C4-2B (cell line): ENCODE results near the gene EXOC6B.

ENCODE experiments used
- H3K27ac ChIP-seq: fragments of 450-650 bp; 2 replicates; pipeline ENCODE4 v1.5.1; 2017
- CTCF ChIP-seq: fragments of 450-650 bp; conservative IDR thresholded peaks from 2 replicates; pipeline ENCODE4 v1.5.1; 2017; ENCODE audit warnings: mild to moderate bottlenecking
- ZFX ChIP-seq: fragments of 450-650 bp; IDR thresholded peaks from 2 replicates; pipeline ENCODE4 v1.6.1; 2017

Gene EXOC6B

GRCh38 chr2:72150861-72151356 lies 674.9 kb downstream of the EXOC6B start:
- H3K27ac ChIP-seq, result no peak overlapping the region
- TF ChIP-seq CTCF, result no peak
- TF ChIP-seq ZFX, result no peak

GRCh38 chr2:72150157-72150860 lies 675.5 kb downstream of the EXOC6B start:
- H3K27ac ChIP-seq, result no peak overlapping the region
- no peak for TF ChIP-seq ZFX
- TF ChIP-seq CTCF, result peak; percentile 73

DNA sequence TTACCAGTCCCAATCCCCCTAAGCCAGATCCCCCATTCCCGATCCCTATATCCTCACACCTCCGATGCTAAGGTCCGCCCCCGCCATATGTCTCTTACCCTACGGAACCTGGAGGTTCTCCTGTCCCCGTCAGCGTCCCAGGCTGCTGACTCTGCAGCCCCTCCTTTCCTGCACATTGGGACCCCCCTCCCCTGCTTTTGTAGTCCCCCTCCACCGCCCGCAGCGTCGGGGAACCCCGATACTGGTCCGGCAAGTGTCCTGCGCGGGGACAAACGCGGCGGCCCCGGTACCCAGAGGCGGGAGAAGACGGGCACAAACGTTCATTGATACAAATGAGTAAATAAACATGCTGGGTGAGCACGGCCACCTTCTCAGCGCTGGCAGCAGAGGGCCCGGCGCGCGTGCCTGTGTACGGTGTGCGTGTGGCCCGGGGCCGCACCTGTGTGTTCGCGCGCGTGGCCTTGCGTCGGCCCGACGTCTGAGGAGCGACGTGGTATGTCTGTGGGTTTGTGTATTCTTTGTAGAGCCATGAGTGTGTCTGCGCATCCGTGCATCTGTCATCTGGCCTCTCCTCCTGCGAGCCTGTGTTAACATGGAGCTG lies 676.2 kb downstream of the EXOC6B start:
- H3K27ac ChIP-seq, result no peak overlapping the region
- TF ChIP-seq ZFX (no peak), CTCF (no peak)

- TF ChIP-seq CTCF, result no peak
- H3K27ac ChIP-seq, result no peak overlapping the region
Measured at GRCh38 chr2:72148837-72149555, 676.8 kb downstream of the EXOC6B start.

DNA sequence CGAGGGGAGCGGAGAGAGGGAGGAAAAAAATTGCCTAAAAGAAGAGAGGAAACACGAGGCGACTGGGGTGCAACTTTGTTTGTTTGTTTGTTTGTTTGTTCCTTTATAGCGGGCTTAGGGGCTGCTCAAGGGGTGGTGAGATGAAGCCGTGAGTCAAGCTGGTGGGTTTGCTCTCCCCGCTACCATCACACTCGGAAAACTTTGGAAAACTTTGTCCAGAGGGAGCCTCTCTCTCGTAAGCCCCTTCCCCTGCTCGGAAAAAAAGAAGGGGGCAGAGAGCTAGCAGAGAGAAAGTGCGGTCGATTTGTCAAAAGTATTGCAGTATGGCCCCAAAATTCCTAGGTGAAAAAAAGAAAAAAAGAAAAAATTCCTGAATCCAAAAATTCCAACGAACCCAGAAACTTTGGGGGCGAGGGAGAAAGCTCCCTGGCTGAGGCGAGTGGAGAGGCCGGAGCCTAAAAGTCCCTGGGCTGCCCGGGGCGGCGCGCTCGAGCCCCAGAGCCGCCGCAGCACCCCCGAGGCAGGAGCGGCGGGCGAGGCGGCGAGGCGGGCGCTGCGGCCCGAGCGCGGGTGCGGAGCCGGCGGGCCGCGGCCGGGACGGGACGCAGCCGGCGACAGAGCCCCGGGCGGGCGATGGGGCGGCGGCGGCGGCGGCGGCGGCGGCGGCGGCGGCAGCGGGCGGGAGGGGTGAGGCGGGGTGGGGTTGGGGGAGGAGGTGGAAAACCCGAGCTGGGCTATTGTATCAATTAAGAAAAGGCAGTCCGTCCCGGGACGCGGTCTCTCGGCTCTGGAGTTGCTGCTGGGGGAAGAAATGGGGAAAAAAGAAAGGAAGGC lies 677.6 kb downstream of the EXOC6B start:
- no peak for TF ChIP-seq CTCF
- TF ChIP-seq ZFX, result no peak
- H3K27ac ChIP-seq, result no peak overlapping the region

DNA sequence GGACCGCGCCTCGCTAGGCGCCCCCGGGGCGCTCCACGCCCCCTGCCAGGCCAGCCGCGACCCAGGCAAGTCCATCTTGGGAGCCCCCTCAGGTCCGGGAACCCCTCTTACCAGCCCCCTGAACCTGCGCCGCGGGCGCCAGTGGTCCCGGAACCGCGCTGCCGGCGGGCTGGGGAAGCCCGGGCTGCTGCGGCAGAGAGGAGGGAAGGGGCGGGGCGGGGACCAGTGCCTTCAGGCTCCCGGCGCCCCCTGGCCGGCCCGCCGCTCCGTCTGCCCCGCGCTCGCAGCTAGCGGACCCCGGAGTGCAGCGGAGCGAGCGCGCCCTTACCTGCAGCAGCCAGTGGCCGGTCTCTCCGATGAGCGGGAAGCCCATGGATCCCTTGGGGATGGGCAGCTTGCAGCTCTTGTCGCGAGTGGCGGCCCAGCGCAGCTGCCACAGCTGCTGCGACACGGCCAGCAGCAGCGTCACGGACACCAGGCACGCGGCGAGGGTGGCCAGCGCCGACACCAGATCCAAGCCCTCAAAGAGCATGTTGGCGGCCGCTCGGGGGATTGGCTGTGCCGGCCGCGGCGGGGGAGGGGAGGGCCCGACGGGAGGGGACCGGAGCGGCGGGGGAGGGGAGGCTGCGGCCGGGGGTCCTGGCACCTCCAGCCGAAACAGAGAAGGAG lies 678.4 kb downstream of the EXOC6B start, which contains the start of gene CYP26B1:
Gene CYP26B1, minus strand, starts transcription at position 560 of the 669 bp plus-strand sequence. Its CDS starts 28 bp downstream, at position 532.
- H3K27ac ChIP-seq, result no peak within 1 kb of the TSS
- TF ChIP-seq ZFX (no peak), CTCF (no peak)
